GM18505 (cell line): ENCODE measurements around the gene DGKI.

ENCODE experiments used
- ATAC-seq: cut with Tn5 transposase; IDR thresholded peaks from one replicate; pipeline ENCODE4 v1.9.1; 2021; ENCODE audit not compliant: unreplicated experiment
- POLR2A ChIP-seq: IDR thresholded peaks from 4 replicates; pipeline ENCODE4 v1.6.1; 2011; ENCODE audit warnings: borderline replicate concordance; ENCODE audit not compliant: insufficient read depth, insufficient read length; ENCODE audit errors: extremely low read depth

Gene DGKI

DNA sequence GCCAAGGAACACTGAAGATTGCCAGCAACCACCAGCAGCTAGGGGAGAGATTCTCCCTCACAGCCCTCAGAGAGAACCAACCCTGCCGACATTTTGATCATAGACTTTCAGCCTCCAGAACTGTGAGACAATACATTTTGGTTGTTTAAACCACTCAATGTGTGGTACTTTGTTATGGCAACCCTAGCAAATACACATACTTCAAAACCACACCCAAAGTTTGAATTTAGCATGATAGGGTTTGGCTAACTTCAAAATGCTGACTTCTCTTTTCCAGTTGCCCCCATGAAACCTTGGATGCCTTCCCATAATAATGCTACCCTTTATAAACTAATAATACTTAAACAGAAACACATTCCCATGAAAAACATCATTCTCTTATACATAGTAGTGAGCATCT, 149.8 kb downstream of the DGKI start:
- TF ChIP-seq POLR2A = no peak
- no peak for ATAC-seq

DNA sequence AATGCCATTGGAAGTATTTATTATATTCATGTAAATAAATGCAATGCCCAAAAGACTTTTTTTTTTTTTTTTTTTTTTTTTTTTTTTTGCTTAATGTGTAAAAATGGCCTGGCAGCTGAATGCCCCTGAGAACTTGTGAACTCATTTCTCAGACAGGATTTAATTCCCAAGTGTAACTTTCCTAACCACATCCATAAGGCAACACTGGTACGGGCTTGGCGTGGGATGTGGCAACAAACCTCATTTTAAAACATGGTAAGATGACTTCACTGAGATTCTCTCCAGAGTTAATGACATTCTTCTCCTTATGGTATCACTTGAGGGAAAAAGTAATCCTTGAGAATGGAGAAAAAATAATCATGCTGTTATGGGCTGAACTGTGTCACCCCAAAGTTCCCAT, 150.4 kb downstream of the DGKI start:
- TF ChIP-seq POLR2A = no peak
- ATAC-seq = no peak

DNA sequence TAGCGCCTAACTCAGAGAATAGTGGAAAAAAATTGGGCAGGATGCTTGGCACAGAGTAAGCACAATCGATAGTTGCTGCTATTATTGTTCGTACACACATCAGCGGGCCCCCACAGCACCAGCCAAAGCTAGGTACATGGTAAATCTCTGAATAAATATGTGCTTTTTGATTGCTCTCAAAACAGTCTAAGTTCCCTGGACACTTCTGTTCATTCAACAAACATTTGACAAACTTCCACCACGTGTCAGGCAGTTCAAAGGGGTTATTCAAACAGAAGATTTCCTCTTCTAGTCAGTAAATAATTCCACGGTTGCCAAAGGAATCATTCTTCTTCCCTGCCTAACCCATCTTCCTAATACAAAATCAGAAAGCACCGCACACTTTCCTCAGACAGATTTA, 150.8 kb downstream of the DGKI start:
- no peak for TF ChIP-seq POLR2A
- ATAC-seq = no peak

DNA sequence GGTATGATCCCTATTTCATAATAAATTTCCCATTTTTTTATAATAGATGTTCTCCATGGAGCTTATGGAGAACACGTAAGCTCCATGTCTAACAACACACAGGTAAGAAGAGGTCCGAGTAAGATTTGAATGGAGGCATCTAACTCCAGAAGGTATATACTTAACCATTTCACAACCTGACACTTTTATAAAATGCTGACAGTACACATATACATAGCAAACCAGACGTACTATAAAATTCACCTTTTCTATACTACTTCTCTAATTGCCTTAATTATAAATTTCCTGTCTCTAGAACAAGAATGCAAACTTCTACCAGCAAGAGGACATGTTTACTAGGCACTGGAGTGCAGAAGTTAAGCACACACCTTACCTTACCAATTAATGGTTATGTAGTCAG, 151.3 kb downstream of the DGKI start:
- ATAC-seq = no peak
- TF ChIP-seq POLR2A = no peak

DNA sequence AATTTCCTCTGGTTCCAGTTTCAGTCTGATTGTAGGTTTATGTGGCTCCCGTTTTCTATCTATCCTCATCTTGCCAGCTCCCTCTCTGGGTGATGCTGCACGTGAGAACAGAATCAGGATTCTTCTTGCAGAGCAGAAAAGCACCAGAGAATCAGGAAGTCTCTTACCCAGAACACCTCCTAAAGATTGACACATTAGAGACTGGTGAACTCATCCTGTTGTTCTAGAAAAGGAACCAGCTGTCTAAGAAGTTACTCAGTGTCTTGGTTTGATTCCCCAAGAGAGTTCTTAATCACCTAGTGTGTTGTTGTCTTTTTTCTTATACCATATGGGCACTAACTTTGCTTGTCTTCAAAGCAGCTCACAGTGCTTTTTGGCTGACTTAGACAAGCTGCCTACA, 152.4 kb downstream of the DGKI start:
- TF ChIP-seq POLR2A = no peak
- no peak for ATAC-seq

DNA sequence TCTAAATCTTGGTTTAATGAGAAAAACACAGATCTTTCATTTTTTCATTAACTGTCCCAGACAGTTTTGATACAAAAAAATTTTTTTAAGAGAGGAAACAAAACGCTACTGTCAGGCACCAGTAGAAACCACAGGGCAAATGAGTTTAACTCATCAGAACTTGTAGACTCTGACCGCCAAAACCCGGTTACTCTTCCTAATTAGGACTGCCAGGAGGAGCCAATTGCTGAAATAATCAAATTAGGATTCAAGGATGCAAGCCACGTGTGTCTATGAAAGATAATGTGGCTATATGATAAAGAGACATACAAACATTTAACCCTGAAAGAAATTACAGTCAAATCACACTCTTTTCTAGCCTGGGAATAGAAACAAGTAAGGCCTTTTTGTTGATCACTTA, 154.4 kb downstream of the DGKI start:
- ATAC-seq = no peak
- no peak for TF ChIP-seq POLR2A

DNA sequence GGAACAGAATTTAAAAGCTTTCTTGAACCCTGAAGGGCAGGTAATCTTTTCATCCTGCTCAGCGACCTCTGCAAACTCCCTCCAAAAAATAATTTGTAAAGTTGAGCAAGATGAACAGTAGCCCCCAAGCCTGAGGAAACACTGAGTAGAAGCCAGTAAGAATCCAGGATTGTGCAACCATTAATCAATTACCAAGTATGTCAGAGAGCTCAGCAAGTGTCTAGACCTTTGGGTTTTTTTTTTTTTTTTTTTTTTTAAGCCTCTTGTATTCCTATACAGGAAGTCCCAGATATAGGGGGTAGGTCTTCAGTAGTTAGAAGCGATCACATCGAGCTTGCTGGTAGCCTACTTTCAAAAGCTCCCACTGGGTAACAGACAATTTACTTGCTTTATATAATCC, 155.2 kb downstream of the DGKI start:
- TF ChIP-seq POLR2A = no peak
- ATAC-seq = no peak

DNA sequence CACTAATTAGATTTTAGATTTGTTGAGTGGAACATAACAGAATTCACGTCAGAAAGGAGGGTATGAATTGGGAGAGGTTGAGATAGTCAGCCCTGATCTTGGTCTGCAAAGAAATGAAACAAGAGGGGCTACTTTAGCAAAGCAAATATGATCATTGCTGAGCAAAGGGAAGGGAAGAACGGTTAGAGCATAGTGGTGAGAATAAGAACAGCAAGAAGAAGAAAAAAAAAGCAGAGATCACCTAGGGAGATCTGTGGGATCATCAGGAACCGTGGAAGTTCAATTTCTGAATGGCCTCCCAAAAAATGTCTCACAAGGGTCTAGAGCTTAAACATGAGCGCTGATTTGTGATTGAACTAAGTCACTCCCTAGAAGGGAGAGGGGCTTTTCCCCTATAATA, 156.1 kb downstream of the DGKI start:
- ATAC-seq = no peak
- no peak for TF ChIP-seq POLR2A

DNA sequence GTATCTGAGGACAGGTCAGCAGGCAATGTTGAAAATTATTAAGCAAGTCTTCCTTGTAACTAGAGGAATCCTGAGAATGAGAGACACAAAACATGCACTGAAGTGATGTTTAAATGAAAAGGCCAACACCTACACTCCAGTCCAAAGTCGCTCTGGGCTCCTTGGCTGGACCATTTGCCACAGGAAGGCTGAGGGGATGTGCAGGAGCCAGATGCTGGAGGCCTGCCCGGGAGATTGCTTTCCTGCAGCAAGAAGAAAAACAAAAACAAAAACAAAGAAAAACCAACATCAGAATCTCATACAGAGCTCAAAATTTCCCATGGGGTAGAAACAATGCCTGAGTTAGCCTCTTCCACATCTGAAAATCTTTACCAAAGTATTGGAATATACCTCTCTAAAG, 157.0 kb downstream of the DGKI start:
- no peak for ATAC-seq
- no peak for TF ChIP-seq POLR2A

DNA sequence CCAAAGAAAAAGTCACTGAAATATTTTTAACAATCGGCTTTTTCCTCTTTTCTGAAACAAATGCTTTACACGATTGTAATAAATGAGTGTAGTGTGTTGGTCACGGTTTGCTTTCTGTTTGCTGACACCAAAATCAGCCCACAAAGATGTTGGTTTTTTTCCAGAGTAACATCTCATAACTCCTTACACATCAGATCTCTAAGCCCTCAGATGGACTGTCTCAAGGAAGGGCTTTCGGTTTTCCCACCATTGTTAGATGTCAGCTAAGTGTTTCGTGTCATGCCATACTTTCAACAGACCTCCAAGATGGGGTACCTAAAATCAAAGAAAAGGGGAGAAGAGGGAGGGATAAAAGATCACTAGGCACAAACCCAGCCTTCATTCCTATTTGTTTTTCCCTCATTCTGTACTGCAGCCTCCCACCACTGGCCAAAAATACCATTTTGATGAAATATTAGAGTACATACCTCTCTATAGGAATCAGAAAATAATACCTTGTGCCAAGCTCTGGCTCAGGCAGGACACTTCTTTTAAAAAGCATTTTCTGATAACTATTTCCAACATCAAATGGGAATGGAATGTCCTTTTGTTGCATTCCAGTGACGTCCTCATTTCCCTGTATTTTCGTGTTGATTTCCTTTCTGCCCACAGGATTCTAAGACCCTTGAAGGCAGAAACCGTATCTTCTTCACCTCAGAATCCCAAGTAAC, 159.1 kb downstream of the DGKI start:
- no peak for TF ChIP-seq POLR2A

DNA sequence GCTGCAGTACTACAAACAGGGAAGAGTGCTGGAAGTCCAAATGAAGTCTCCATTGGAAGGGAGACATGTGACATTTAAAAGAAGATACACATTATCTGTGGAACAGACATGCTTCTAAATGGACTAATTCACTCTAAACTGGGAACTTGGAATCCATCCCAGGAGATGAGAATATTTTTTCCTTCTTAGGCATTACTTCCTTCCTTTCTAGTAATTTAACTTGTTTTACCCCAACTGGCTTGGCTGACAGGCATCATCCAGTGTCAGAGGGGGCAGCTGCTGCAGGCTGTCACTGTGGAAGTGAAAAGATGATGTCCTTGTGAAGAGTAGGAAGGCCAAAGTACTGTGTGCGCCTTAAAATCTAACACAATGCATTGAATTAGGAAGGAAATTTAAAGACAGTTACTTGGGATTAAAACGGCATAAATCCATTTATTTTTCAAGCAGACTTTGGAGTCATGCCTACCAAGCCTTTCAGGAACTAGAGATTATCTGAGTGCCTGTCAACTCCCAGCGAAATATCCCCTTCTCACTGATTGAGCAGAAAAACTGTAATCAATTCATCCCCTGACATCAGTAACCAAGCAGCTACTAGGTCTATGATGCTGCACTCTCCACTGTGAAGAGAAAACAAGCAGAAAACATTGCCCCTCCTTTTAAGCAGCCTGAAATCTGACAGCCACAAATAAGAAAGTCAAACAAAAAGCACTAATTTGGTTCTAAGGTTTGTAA, 161.2 kb downstream of the DGKI start:
- no peak for ATAC-seq
- TF ChIP-seq POLR2A = no peak

More for the DNA sequence above, 159.1 kb downstream of the DGKI start:
- no peak for ATAC-seq

DNA sequence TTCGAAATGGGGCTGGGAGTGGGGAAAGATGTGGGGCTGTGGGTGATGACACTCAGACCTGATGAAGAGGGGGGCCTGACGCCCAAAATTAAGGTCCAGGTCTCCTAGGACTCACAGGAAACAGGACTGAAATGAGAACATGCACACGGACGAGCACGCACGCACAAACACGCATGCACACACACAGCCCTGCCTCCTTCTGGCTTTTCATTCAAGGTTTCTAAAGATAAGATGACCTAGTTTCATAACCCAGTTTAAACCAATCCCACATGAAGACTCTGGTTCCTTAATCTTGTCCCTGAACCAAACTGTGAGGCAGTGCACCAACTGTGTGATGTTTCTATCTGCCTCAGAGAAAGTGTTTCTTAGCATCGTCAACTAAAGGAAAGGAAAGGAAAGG, 162.0 kb downstream of the DGKI start:
- ATAC-seq = no peak

DNA sequence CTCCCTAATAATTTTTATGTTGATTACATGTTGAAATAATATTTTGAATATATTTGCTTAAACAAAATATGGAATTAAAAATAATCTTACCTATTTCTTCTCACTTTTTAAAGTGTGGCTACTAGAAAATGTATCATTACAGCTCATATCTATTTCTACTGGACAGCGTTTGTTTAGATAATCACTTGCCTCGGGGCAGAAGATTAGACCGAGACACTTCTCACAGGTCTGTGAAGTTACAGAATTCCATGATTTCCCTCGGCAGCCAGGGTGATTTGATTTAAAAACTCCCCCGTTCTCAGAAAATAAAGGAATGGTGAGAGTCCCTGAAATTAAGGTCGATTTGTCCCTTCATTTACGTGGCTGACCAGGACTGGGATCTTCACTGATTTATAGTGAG, 162.5 kb downstream of the DGKI start:
- ATAC-seq = no peak

More for the DNA sequence above, 162.0 kb downstream of the DGKI start:
- no peak for TF ChIP-seq POLR2A

DNA sequence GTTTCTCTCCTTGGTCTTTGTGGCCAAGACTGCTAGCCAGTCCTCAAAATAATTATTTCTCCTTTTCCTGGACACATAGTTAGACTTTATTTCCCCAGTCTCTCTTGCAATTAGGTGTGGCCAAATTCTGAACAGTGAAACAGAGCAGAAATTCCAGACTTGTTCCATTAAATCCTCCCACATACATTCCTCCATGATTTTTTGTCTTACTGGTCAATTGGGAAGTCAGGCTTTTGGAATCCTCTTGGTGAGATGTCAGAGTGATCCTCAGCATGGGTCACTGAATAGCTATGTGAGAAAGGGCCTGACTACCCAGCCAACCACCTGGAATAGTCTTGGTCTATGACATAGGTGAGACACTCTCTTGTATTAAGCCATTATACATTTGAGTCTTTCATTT, 164.2 kb downstream of the DGKI start:
- ATAC-seq = no peak
- TF ChIP-seq POLR2A = no peak

More for the DNA sequence above, 162.5 kb downstream of the DGKI start:
- TF ChIP-seq POLR2A = no peak

DNA sequence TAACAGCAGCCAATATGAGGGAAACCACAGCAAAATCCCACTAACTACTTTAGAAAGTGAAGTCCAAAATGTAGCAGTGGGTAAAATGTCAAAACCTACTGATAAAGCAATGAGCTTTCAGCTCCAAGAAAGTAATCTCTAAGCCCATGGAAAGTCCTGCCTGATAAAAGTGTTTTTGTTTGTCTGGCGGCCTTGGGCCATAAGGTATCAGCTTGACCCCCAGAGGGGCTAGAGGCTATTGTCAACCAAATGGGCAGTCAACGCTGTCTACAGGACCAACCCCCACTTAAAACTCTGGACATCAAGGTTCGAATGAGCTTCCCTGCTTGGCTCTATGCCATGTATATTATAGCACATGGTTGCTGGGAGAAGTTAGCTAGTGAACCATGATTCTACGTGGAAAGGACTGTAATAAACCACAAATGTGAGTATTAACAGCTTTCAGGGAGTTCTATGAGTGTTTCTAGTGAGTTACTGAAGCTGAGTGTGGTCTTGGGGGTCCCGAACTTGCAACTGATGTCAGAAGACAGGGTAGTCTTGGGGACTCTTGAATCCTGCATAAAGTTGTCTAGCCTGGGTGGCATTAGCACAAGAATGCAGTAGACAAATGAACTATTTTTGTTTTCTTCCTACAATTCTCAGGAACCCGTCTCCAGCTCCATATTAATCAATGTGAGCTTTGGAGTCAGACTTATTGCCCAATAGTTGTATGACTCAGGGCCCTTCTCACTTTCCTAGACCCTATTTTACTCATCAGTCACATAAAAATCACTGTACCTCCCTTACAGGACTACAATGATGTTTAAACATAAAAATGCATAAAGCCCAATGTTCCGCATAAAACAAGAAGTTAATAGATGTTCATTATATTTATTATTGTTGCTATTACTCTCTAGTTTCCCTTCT, 164.9 kb downstream of the DGKI start:
- TF ChIP-seq POLR2A = no peak
- ATAC-seq = no peak
